Urinary bladder (tissue), 4 donors: ENCODE data around the gene AAMP. TPM values are rescaled to one million over a fixed set of nuclear protein-coding genes. Genes with fewer than 3 reads are reported as not detected.

Experiments
- DNase-seq: peaks from one replicate; pipeline ENCODE4 v3.0.0-alpha.2; 2015; ENCODE audit errors: extremely low spot score
- H3K27ac ChIP-seq: one replicate; pipeline ENCODE4 v1.5.1; 2013; ENCODE audit warnings: low read depth, mild to moderate bottlenecking, moderate library complexity
- H3K36me3 ChIP-seq: one replicate; pipeline ENCODE4 v1.6.1; 2013; ENCODE audit warnings: mild to moderate bottlenecking, moderate library complexity; ENCODE audit not compliant: insufficient read depth
- H3K4me1 ChIP-seq: one replicate; pipeline ENCODE4 v1.6.1; 2013; ENCODE audit warnings: mild to moderate bottlenecking, moderate library complexity; ENCODE audit not compliant: insufficient read depth
- H3K4me3 ChIP-seq: one replicate; pipeline ENCODE4 v1.5.1; 2013; ENCODE audit warnings: low read depth, low read length
- whole genome bisulfite sequencing: extraction: QIAGEN DNeasy Blood & Tissue Kit; methylation state at CpG from one replicate; pipeline ENCODE4 v1.1.7; 2013; 5-methylcytosine and 5-hydroxymethylcytosine counted together
- polyA plus RNA-seq: library from polyadenylated mRNA; stranded (reverse); fragments of 200-250 nt; gene quantifications from one replicate; pipeline ENCODE4 v1.2.3, GENCODE V29; 2013
- total RNA-seq: library from RNA; depleted of rRNA; stranded (reverse); fragments of >200 nt; gene quantifications from one replicate; pipeline ENCODE4 v1.2.3, GENCODE V29; 2014
- donor health status: healthy with polysubstance abuse.
- donor health status: healthy.

Gene AAMP
- total and polyA plus RNA-seq, 2 donors = 75.9 to 139 TPM

DNA sequence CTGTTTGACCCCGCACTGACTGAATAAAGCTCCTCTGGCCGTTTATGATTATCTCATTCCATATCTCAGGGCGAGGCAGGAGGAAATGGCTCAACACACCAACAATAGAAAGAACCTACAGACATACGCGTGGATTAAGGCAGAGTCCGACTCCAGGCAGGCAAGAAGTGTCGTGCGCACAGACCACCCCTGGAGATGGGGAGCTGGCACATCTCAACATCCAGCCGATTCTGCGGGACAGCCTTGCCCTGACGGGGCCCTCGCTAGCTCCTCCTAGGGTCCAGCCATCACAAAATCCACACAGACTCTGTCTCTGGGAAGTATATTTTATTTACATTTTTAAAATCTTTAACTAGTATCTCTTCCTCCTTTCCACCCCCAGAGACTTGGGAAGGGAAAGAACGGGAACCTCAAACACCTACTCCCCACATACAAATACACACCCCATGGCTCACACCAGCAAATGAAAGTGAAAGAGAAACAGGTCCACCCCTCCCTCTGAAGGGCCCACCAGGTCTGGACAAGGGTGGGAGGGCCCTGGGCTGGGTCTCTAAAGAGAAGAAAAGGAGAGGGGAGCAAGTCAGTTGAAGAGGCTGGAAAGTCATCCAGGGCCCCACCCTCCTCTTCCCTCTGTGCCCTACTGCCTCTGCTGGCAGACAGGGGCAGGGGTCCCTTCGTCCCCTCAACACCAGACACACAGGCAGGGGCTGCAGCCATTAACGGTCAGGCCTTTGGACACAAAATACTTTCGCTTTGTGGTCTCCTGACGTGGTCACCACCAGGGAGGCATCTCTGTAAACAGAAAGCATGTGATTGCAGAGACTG is 5.9 kb downstream of the AAMP start:
- WGBS = 41% methylated on average over 17 of the region's 17 CpGs
- H3K36me3 ChIP-seq = peaks cover 8% of the 10 kb centered on the region
- H3K27ac ChIP-seq = peak overlapping the region; percentile 56
- H3K4me3 ChIP-seq = no peak overlapping the region
- no peaks in the 10 kb centered on the region for H3K4me1 ChIP-seq
- no peak for DNase-seq

GRCh38 chr2:218262631-218263586 is 7.0 kb downstream of the AAMP start:
- no peaks in the 10 kb centered on the region for H3K4me1 ChIP-seq
- H3K27ac ChIP-seq = no peak overlapping the region
- 73% methylated on average over 39 of the region's 39 CpGs for WGBS
- no peak overlapping the region for H3K4me3 ChIP-seq
- DNase-seq = no peak
- peaks cover 8% of the 10 kb centered on the region for H3K36me3 ChIP-seq

- no peak for DNase-seq
- Histone ChIP-seq H3K4me3 (no peak overlapping the region), H3K36me3 (peaks cover 5% of the 10 kb centered on the region), H3K27ac (no peak overlapping the region), H3K4me1 (no peaks in the 10 kb centered on the region)
- 46% methylated on average over 6 of the region's 6 CpGs for WGBS
These were observed 7.7 kb downstream of the AAMP start for GRCh38 chr2:218262237-218262600.

- no peak for DNase-seq
- WGBS = 41% methylated on average over 8 of the region's 8 CpGs
- Histone ChIP-seq H3K4me3 (no peak overlapping the region), H3K4me1 (no peaks in the 10 kb centered on the region), H3K36me3 (peaks cover 2% of the 10 kb centered on the region), H3K27ac (no peak overlapping the region)
These were observed 8.3 kb downstream of the AAMP start for GRCh38 chr2:218261423-218262236.

- no peak for DNase-seq
- Histone ChIP-seq H3K4me1 (no peaks in the 10 kb centered on the region), H3K4me3 (no peak within 1 kb of the TSS), H3K36me3 (peaks cover 2% of the 10 kb centered on the region), H3K27ac (peak within 1 kb of the TSS; percentile 23)
- 52% methylated on average over 10 of the region's 10 CpGs for WGBS
These were observed 9.1 kb downstream of the AAMP start, which contains the start of gene GPBAR1 for GRCh38 chr2:218260742-218261422. GPBAR1 (plus strand) TSS chr2:218261015; CDS start chr2:218262725, 1,710 bp downstream.

- Histone ChIP-seq H3K4me3 (no peak overlapping the region), H3K4me1 (no peaks in the 10 kb centered on the region), H3K27ac (peak overlapping the region; percentile 23), H3K36me3 (no peaks in the 10 kb centered on the region)
- no peak for DNase-seq
- 78% methylated on average over 5 of the region's 5 CpGs for WGBS
These were observed 9.8 kb downstream of the AAMP start for GRCh38 chr2:218260166-218260565.

- 19% methylated on average over 15 of the region's 15 CpGs for WGBS
- Histone ChIP-seq H3K4me3 (no peak overlapping the region), H3K27ac (peak overlapping the region; percentile 65), H3K4me1 (no peaks in the 10 kb centered on the region), H3K36me3 (peaks cover 3% of the 10 kb centered on the region)
- no peak for DNase-seq
These were observed 10.6 kb downstream of the AAMP start for GRCh38 chr2:218259099-218259961.

DNA sequence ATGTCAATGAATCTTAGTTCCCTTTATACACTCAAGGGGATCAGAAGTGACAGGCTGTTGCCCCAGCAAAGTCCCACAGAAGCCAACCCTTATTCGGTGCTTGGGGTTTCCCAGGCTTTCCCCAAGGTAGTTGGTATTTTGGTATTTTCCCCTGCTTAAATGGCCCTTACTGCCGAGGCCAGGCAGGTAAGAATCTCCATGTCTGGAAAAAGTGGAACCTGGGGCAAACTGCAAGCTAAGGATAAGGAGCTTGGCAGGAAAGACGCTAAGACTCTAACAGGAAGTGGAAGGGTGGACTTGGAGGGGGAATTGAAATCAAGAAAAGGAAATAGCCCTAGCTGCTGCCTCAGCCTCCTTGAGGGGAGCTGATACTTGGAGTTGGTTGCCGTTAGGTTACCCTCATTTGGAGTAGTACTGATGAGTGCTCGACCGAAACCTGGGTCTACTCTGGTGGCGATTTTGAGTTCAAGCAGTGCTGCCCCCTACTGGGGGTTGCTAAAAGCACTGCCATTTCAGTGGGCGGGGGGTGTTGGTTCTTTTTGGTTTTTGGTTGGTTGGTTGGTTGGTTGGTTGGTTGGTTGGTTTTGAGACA is 12.5 kb downstream of the AAMP start:
- WGBS = 63% methylated on average over 8 of the region's 8 CpGs
- no peak for DNase-seq
- H3K4me1 ChIP-seq = no peaks in the 10 kb centered on the region
- H3K27ac ChIP-seq = no peak overlapping the region
- no peak overlapping the region for H3K4me3 ChIP-seq
- peaks cover 5% of the 10 kb centered on the region for H3K36me3 ChIP-seq

- no peak for DNase-seq
These were observed 13.2 kb downstream of the AAMP start for GRCh38 chr2:218256612-218257350.

DNA sequence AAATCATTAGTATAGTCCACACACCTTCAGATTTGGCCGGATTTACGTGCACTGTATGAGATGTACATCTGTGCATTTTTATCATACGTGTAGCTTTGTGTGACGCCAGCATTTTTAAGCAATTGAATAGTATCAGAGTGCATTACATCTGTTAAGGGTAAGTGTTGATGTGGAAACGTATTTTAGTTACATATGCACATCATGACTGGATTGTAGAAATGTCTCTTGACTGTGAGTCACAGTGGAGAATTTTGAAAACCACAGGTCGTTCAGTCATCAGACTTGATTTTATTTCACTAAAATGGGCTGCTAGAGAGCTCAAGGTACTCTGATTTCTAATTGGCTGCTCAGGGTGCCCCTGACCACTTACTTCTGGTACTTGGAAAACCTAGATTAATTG is 14.5 kb downstream of the AAMP start:
- no peak overlapping the region for H3K4me3 ChIP-seq
- 84% methylated on average over 6 of the region's 6 CpGs for WGBS
- peaks cover 9% of the 10 kb centered on the region for H3K36me3 ChIP-seq
- H3K4me1 ChIP-seq = no peaks in the 10 kb centered on the region
- no peak for DNase-seq
- no peak overlapping the region for H3K27ac ChIP-seq

More at GRCh38 chr2:218256612-218257350, 13.2 kb downstream of the AAMP start:
- H3K4me3 ChIP-seq = no peak overlapping the region
- no peaks in the 10 kb centered on the region for H3K4me1 ChIP-seq
- H3K36me3 ChIP-seq = peaks cover 9% of the 10 kb centered on the region
- WGBS = 92% methylated on average over 13 of the region's 13 CpGs
- H3K27ac ChIP-seq = no peak overlapping the region

DNA sequence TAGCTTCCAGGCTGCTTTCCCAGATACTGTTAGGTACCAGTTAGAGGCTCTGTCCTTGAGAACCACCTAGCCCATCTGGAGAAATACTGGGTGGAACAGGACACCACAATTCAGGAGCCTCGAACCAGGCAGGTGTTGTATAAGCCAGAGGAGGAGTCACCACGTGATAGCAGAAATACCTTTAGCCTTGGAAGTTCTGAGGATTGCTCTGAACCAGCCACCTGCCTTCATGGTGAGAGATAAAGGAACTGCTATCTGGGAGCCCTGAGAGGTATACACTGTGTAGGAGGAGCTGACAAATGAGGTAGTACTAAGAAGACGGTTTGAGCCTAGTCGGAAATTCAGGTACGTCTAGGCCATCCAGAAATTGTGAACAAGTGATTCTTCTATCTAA is 16.7 kb downstream of the AAMP start:
- WGBS = 85% methylated on average over 5 of the region's 5 CpGs
- Histone ChIP-seq H3K36me3 (peaks cover 14% of the 10 kb centered on the region), H3K27ac (no peak overlapping the region), H3K4me3 (no peak overlapping the region), H3K4me1 (no peaks in the 10 kb centered on the region)
- no peak for DNase-seq
